GM23338 (cell line): ENCODE results near the gene DCPS. TPM values are rescaled to one million over a fixed set of nuclear protein-coding genes. Genes with fewer than 3 reads are reported as not detected.
"Not testable (repeated sequence)": the region's sequence is repeated elsewhere in the genome, so short reads cannot be mapped to it uniquely, and the experiment has no call there.

Experiments used
- ATAC-seq: fragments of 200-7000 bp; cut with Tn5 transposase; 3 replicates; pipeline ENCODE4 v1.9.1; 2020
- DNase-seq: peaks from one replicate; pipeline ENCODE4 v3.0.0-alpha.2; 2015; ENCODE audit warnings: low spot score
- H2AFZ ChIP-seq: fragments of 200-600 bp; sonication (generic); 2 replicates; pipeline ENCODE4 v1.8.0; 2016; ENCODE audit warnings: antibody characterized with exemption, mild to moderate bottlenecking, moderate library complexity
- H3F3A ChIP-seq: fragments of 200-600 bp; sonication (generic); replicated peaks from 2 replicates; pipeline ENCODE4 v1.8.0; 2017; ENCODE audit warnings: antibody characterized with exemption, mixed run types, low read depth
- H3K27ac ChIP-seq: fragments of 200-600 bp; sonication (generic); 2 replicates; pipeline ENCODE4 v1.6.1; 2016; ENCODE audit warnings: low read depth
- H3K27me3 ChIP-seq: fragments of 200-600 bp; sonication (generic); 2 replicates; pipeline ENCODE4 v1.8.0; 2016; ENCODE audit warnings: mild to moderate bottlenecking, mixed run types, moderate library complexity; ENCODE audit not compliant: insufficient read depth
- H3K36me3 ChIP-seq: fragments of 200-600 bp; sonication (generic); 2 replicates; pipeline ENCODE4 v1.8.0; 2016; ENCODE audit warnings: mild to moderate bottlenecking; ENCODE audit not compliant: insufficient read depth
- H3K4me1 ChIP-seq: fragments of 200-600 bp; sonication (generic); 2 replicates; pipeline ENCODE4 v1.8.0; 2016; ENCODE audit warnings: mild to moderate bottlenecking, moderate library complexity; ENCODE audit not compliant: insufficient read depth
- H3K4me2 ChIP-seq: fragments of 200-600 bp; sonication (generic); 2 replicates; pipeline ENCODE4 v1.7.1; 2017; ENCODE audit warnings: mixed run types
- H3K4me3 ChIP-seq: fragments of 200-600 bp; sonication (generic); 2 replicates; pipeline ENCODE4 v1.6.1; 2016; ENCODE audit warnings: mixed run types
- H3K79me2 ChIP-seq: fragments of 200-600 bp; sonication (generic); replicated peaks from 2 replicates; pipeline ENCODE4 v1.8.0; 2017; ENCODE audit warnings: mild to moderate bottlenecking; ENCODE audit not compliant: insufficient read depth
- H3K9me2 ChIP-seq: fragments of 200-600 bp; sonication (generic); 2 replicates; pipeline ENCODE4 v1.8.0; 2017; ENCODE audit not compliant: insufficient read depth
- H4K20me1 ChIP-seq: fragments of 200-600 bp; sonication (generic); replicated peaks from 2 replicates; pipeline ENCODE4 v1.8.0; 2017; ENCODE audit warnings: mild to moderate bottlenecking; ENCODE audit not compliant: insufficient read depth
- H3K27ac Mint-ChIP-seq: 2 replicates; pipeline ENCODE4 v1.8.0; 2020; ENCODE audit warnings: inconsistent platforms, mild to moderate bottlenecking, moderate library complexity, mixed read lengths
- H3K27me3 Mint-ChIP-seq: 3 replicates; pipeline ENCODE4 v1.8.0; 2022; ENCODE audit warnings: low read depth, mild to moderate bottlenecking, moderate library complexity, mixed read lengths, inconsistent platforms; ENCODE audit not compliant: insufficient read depth, poor library complexity
- H3K36me3 Mint-ChIP-seq: 3 replicates; pipeline ENCODE4 v1.8.0; 2021; ENCODE audit warnings: low read depth, mild to moderate bottlenecking, inconsistent platforms, moderate library complexity, mixed read lengths
- H3K4me1 Mint-ChIP-seq: 3 replicates; pipeline ENCODE4 v1.8.0; 2020; ENCODE audit warnings: mild to moderate bottlenecking, inconsistent platforms, mixed read lengths
- H3K4me3 Mint-ChIP-seq: 3 replicates; pipeline ENCODE4 v1.8.0; 2021; ENCODE audit warnings: moderate library complexity, mild to moderate bottlenecking, inconsistent platforms, mixed read lengths
- H3K9me3 Mint-ChIP-seq: 3 replicates; pipeline ENCODE4 v1.8.0; 2020; ENCODE audit warnings: moderate library complexity, mild to moderate bottlenecking, inconsistent platforms, mixed read lengths
- EZH2 ChIP-seq: fragments of 200-600 bp; sonication (generic); IDR thresholded peaks from one replicate; pipeline ENCODE4 v1.8.0; 2017; ENCODE audit warnings: antibody characterized with exemption, mild to moderate bottlenecking, low read depth; ENCODE audit not compliant: unreplicated experiment
- JUNB ChIP-seq: IDR thresholded peaks from one replicate; pipeline ENCODE4 v1.6.1; 2016; ENCODE audit warnings: antibody characterized with exemption; ENCODE audit not compliant: unreplicated experiment
- POLR2AphosphoS5 ChIP-seq: IDR thresholded peaks from 2 replicates; pipeline ENCODE4 v1.6.1; 2016; ENCODE audit warnings: antibody characterized with exemption, low read depth
- STAT1 ChIP-seq: IDR thresholded peaks from one replicate; pipeline ENCODE4 v1.6.1; 2016; ENCODE audit warnings: antibody characterized with exemption; ENCODE audit not compliant: unreplicated experiment
- ZNF331 ChIP-seq: fragments of 250-450 bp; sonication (Bioruptor Pico); IDR thresholded peaks from 2 replicates; pipeline ENCODE4 v1.5.0; 2020; ENCODE audit warnings: low read depth, mild to moderate bottlenecking, moderate library complexity
- polyA plus RNA-seq: library from polyadenylated mRNA; unstranded; fragments of >200 nt; fragmentation: Nextera tagmentation; extraction: Ambion mirVana; gene quantifications from 2 replicates; pipeline ENCODE4 v1.2.1, GENCODE V29; 2016
- total RNA-seq: library from RNA; depleted of rRNA; stranded (reverse); fragments of >200 nt; shearing (Covaris generic); gene quantifications from 2 replicates; pipeline ENCODE4 v1.2.3, GENCODE V29; 2014
- TF ChIP-seq, protein P1 (sequence below), 2 experiments: fragments of 200-600 bp in 1 of 2; sonication (generic) in 1 of 2; conservative IDR thresholded peaks; 2 replicates each; pipeline versions ENCODE4 v1.5.1 to v1.6.1; 2016 to 2017; ENCODE audit warnings: antibody characterized with exemption in 2 of 2, low read depth in 2 of 2, mild to moderate bottlenecking in 2 of 2, moderate library complexity in 1 of 2
- TF ChIP-seq, protein P2 (sequence below): fragments of 250-450 bp; sonication (Bioruptor Pico); IDR thresholded peaks from 2 replicates; pipeline ENCODE4 v1.5.0; 2020; ENCODE audit warnings: mild to moderate bottlenecking, moderate library complexity

Gene DCPS
- total and polyA plus RNA-seq, 2 experiments from 2014 or later = 26.8 to 46.4 TPM

DNA sequence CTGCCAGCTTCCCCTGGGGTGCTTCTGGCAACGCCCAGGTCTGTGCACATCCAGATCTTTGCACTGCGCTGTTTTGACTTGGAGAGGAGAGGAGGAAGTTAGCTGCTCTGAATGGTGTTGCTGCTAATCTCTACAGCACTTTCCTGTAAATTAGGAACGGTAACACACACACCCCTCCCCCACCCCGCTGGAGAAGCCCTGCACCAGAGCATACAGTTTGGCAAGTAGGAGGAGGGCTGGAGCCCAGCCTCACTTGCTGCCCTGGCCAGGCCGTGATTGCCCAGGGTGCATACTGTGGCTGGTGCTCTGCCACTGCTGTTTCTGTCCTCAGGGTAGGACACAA lies 82.8 kb downstream of the DCPS start:
- H3K9me3 Mint-ChIP-seq, H2AFZ ChIP-seq, H3K4me1 ChIP-seq, H3K27me3 ChIP-seq, H4K20me1 ChIP-seq, H3K36me3 ChIP-seq, H3K4me3 Mint-ChIP-seq, H3K4me3 ChIP-seq, H3K9me2 ChIP-seq, H3K36me3 Mint-ChIP-seq, H3K27ac ChIP-seq, H3K79me2 ChIP-seq, H3F3A ChIP-seq, H3K4me2 ChIP-seq: not testable (repeated sequence)
- ATAC-seq = peak; percentile 54
- peaks cover 22% of the 10 kb centered on the region for H3K4me1 Mint-ChIP-seq
- peak overlapping the region; percentile 44; the same call in 1 of the 2 replicates for H3K27ac Mint-ChIP-seq
- peaks cover 13% of the 10 kb centered on the region for H3K27me3 Mint-ChIP-seq
- peak; percentile 32 for DNase-seq

DNA sequence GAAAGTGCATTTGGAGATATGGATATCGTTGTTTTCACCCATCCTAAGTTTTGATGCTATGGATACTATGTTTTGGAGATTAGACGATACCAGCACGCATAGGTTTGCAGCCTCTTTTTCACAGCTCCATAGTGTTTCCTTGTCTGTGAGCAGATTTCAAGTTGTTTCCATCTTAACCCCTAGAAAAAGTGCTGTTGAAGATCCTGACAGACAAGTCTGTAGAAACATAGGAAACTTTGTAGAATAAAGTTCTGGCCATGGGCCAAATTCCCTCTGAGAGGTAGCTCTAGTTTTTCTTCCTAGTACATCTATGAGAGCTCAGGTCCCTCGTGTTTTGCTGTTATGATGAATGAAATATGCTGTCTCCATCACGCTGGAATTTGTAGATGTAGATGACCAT lies 84.0 kb downstream of the DCPS start:
- peaks cover 13% of the 10 kb centered on the region for H3K27me3 Mint-ChIP-seq
- peaks cover 6% of the 10 kb centered on the region; the same call in 1 of the 2 replicates for H3K4me1 ChIP-seq
- H3K27me3 ChIP-seq = no peaks in the 10 kb centered on the region
- H3K27ac Mint-ChIP-seq = no peak overlapping the region
- H3K79me2 ChIP-seq = peaks cover 18% of the 10 kb centered on the region
- H3K9me2 ChIP-seq = no peaks in the 10 kb centered on the region
- H3K4me1 Mint-ChIP-seq = peaks cover 30% of the 10 kb centered on the region
- no peaks in the 10 kb centered on the region for H3K36me3 ChIP-seq
- H3K4me2 ChIP-seq = no peak overlapping the region
- ATAC-seq (no peak), DNase-seq (no peak)
- H3K36me3 Mint-ChIP-seq = no peaks in the 10 kb centered on the region
- TF ChIP-seq ZNF331 (no peak), EZH2 (no peak), JUNB (no peak), POLR2AphosphoS5 (no peak), STAT1 (no peak)
- TF ChIP-seq, protein P1, sequence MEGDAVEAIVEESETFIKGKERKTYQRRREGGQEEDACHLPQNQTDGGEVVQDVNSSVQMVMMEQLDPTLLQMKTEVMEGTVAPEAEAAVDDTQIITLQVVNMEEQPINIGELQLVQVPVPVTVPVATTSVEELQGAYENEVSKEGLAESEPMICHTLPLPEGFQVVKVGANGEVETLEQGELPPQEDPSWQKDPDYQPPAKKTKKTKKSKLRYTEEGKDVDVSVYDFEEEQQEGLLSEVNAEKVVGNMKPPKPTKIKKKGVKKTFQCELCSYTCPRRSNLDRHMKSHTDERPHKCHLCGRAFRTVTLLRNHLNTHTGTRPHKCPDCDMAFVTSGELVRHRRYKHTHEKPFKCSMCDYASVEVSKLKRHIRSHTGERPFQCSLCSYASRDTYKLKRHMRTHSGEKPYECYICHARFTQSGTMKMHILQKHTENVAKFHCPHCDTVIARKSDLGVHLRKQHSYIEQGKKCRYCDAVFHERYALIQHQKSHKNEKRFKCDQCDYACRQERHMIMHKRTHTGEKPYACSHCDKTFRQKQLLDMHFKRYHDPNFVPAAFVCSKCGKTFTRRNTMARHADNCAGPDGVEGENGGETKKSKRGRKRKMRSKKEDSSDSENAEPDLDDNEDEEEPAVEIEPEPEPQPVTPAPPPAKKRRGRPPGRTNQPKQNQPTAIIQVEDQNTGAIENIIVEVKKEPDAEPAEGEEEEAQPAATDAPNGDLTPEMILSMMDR (conservative IDR thresholded peaks at IDR 0.05; ENCODE audit: low read depth in 2 of 2) = no peak
- TF ChIP-seq, protein P2, sequence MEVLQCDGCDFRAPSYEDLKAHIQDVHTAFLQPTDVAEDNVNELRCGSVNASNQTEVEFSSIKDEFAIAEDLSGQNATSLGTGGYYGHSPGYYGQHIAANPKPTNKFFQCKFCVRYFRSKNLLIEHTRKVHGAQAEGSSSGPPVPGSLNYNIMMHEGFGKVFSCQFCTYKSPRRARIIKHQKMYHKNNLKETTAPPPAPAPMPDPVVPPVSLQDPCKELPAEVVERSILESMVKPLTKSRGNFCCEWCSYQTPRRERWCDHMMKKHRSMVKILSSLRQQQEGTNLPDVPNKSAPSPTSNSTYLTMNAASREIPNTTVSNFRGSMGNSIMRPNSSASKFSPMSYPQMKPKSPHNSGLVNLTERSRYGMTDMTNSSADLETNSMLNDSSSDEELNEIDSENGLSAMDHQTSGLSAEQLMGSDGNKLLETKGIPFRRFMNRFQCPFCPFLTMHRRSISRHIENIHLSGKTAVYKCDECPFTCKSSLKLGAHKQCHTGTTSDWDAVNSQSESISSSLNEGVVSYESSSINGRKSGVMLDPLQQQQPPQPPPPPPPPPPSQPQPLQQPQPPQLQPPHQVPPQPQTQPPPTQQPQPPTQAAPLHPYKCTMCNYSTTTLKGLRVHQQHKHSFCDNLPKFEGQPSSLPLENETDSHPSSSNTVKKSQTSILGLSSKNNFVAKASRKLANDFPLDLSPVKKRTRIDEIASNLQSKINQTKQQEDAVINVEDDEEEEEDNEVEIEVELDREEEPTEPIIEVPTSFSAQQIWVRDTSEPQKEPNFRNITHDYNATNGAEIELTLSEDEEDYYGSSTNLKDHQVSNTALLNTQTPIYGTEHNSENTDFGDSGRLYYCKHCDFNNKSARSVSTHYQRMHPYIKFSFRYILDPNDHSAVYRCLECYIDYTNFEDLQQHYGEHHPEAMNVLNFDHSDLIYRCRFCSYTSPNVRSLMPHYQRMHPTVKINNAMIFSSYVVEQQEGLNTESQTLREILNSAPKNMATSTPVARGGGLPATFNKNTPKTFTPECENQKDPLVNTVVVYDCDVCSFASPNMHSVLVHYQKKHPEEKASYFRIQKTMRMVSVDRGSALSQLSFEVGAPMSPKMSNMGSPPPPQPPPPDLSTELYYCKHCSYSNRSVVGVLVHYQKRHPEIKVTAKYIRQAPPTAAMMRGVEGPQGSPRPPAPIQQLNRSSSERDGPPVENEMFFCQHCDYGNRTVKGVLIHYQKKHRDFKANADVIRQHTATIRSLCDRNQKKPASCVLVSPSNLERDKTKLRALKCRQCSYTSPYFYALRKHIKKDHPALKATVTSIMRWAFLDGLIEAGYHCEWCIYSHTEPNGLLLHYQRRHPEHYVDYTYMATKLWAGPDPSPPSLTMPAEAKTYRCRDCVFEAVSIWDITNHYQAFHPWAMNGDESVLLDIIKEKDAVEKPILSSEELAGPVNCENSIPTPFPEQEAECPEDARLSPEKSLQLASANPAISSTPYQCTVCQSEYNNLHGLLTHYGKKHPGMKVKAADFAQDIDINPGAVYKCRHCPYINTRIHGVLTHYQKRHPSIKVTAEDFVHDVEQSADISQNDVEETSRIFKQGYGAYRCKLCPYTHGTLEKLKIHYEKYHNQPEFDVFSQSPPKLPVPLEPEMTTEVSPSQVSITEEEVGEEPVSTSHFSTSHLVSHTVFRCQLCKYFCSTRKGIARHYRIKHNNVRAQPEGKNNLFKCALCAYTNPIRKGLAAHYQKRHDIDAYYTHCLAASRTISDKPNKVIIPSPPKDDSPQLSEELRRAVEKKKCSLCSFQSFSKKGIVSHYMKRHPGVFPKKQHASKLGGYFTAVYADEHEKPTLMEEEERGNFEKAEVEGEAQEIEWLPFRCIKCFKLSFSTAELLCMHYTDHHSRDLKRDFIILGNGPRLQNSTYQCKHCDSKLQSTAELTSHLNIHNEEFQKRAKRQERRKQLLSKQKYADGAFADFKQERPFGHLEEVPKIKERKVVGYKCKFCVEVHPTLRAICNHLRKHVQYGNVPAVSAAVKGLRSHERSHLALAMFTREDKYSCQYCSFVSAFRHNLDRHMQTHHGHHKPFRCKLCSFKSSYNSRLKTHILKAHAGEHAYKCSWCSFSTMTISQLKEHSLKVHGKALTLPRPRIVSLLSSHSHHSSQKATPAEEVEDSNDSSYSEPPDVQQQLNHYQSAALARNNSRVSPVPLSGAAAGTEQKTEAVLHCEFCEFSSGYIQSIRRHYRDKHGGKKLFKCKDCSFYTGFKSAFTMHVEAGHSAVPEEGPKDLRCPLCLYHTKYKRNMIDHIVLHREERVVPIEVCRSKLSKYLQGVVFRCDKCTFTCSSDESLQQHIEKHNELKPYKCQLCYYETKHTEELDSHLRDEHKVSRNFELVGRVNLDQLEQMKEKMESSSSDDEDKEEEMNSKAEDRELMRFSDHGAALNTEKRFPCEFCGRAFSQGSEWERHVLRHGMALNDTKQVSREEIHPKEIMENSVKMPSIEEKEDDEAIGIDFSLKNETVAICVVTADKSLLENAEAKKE (CRISPR knock-in tag) = no peak
- H3K4me3 ChIP-seq = no peak overlapping the region
- H3K27ac ChIP-seq = no peak overlapping the region
- no peak overlapping the region for H3K4me3 Mint-ChIP-seq
- no peaks in the 10 kb centered on the region for H3F3A ChIP-seq
- H3K9me3 Mint-ChIP-seq = no peaks in the 10 kb centered on the region; the same call in 2 of the 3 replicates
- no peak overlapping the region for H2AFZ ChIP-seq
- no peaks in the 10 kb centered on the region for H4K20me1 ChIP-seq
